HEK293 (cell line): ENCODE results near the gene MLLT10.

Experiments used
- CTCF ChIA-PET: fragments of 350-600 bp; formaldehyde crosslinking; extraction: SDS; loops from one replicate; lab custom pipeline; 2021; ENCODE audit warnings: antibody characterized with exemption; lab: Yijun Ruan, JAX
- POLR2A ChIA-PET: fragments of 300-600 bp; formaldehyde crosslinking; extraction: SDS; loops from one replicate; lab custom pipeline; 2020; ENCODE audit warnings: antibody characterized with exemption, inconsistent platforms; lab: Yijun Ruan, JAX
- H3K27ac ChIP-seq: fragments of 200-500 bp; sonication (Bioruptor generic); 2 replicates; pipeline ENCODE4 v1.5.1; 2014; ENCODE audit warnings: low read depth, low read length, control low read depth, inconsistent platforms; ENCODE audit errors: extremely low read depth
- H3K36me3 ChIP-seq, 2 experiments: fragments of 200-500 bp in 1 of 2; sonication (Bioruptor generic) in 1 of 2; 1 replicate in 1 of 2; 2 replicates in 1 of 2; pipeline ENCODE4 v1.5.1; 2014 to 2017; ENCODE audit warnings: inconsistent platforms in 2 of 2, low read length in 2 of 2; ENCODE audit not compliant: control insufficient read depth in 2 of 2, insufficient read depth in 1 of 2
- H3K4me1 ChIP-seq: fragments of 200-500 bp; sonication (Bioruptor generic); 2 replicates; pipeline ENCODE4 v1.5.1; 2014; ENCODE audit warnings: mild to moderate bottlenecking, low read length, inconsistent platforms; ENCODE audit not compliant: control insufficient read depth, insufficient read depth
- H3K4me3 ChIP-seq: 2 replicates; pipeline ENCODE4 v1.5.1; 2011; ENCODE audit warnings: low read depth, mild to moderate bottlenecking, control low read depth, low read length, moderate library complexity
- H3K9me3 ChIP-seq: fragments of 200-500 bp; sonication (Bioruptor generic); 2 replicates; pipeline ENCODE4 v1.5.1; 2014; ENCODE audit warnings: low read depth, low read length, inconsistent platforms; ENCODE audit not compliant: control insufficient read depth, insufficient read depth
- ATF2 ChIP-seq: fragments of 450-650 bp; formaldehyde crosslinking; IDR thresholded peaks from 2 replicates; pipeline ENCODE4 v1.5.1; 2016; ENCODE audit warnings: missing biosample characterization, missing genetic modification characterization, low read depth
- IKZF3 ChIP-seq: fragments of 450-650 bp; IDR thresholded peaks from 2 replicates; pipeline ENCODE4 v1.5.0; 2018; ENCODE audit warnings: missing biosample characterization, mild to moderate bottlenecking, missing genetic modification characterization, moderate library complexity
- PRDM1 ChIP-seq: fragments of 450-650 bp; formaldehyde crosslinking; IDR thresholded peaks from 2 replicates; pipeline ENCODE4; 2016; ENCODE audit warnings: missing biosample characterization, missing genetic modification characterization
- WT1 ChIP-seq: fragments of 450-650 bp; formaldehyde crosslinking; IDR thresholded peaks from 2 replicates; pipeline ENCODE4 v1.5.1; 2016; ENCODE audit warnings: missing biosample characterization, missing genetic modification characterization
- YY1 ChIP-seq: fragments of 450-650 bp; formaldehyde crosslinking; IDR thresholded peaks from 2 replicates; pipeline ENCODE4 v1.5.1; 2018; ENCODE audit warnings: missing biosample characterization, missing genetic modification characterization
- ZBTB8A ChIP-seq: fragments of 450-650 bp; formaldehyde crosslinking; IDR thresholded peaks from 2 replicates; pipeline ENCODE4 v1.5.1; 2016; ENCODE audit warnings: missing biosample characterization, missing genetic modification characterization
- ZNF140 ChIP-seq: fragments of 450-650 bp; formaldehyde crosslinking; IDR thresholded peaks from 2 replicates; pipeline ENCODE4 v1.5.1; 2016; ENCODE audit warnings: missing biosample characterization, missing genetic modification characterization
- ZNF184 ChIP-seq: fragments of 450-650 bp; IDR thresholded peaks from 2 replicates; pipeline ENCODE4 v1.5.1; 2018; ENCODE audit warnings: missing biosample characterization, mild to moderate bottlenecking, missing genetic modification characterization
- ZNF221 ChIP-seq: fragments of 450-650 bp; formaldehyde crosslinking; IDR thresholded peaks from 2 replicates; pipeline ENCODE4 v1.5.1; 2017; ENCODE audit warnings: missing biosample characterization, missing genetic modification characterization, borderline replicate concordance
- ZNF266 ChIP-seq: fragments of 450-650 bp; formaldehyde crosslinking; IDR thresholded peaks from 2 replicates; pipeline ENCODE4 v1.5.1; 2016; ENCODE audit warnings: missing biosample characterization, missing genetic modification characterization, low read depth
- ZNF510 ChIP-seq: fragments of 450-650 bp; formaldehyde crosslinking; IDR thresholded peaks from 2 replicates; pipeline ENCODE4 v1.5.1; 2018; ENCODE audit warnings: mild to moderate bottlenecking, missing genetic modification characterization, missing biosample characterization; ENCODE audit not compliant: insufficient replicate concordance
- ZNF529 ChIP-seq: fragments of 450-650 bp; formaldehyde crosslinking; IDR thresholded peaks from 2 replicates; pipeline ENCODE4 v1.5.1; 2017; ENCODE audit warnings: missing genetic modification characterization, missing biosample characterization; ENCODE audit not compliant: insufficient replicate concordance
- ZNF626 ChIP-seq: fragments of 450-650 bp; sonication (Bioruptor Pico); formaldehyde crosslinking; IDR thresholded peaks from 2 replicates; pipeline ENCODE4 v1.5.1; 2018; ENCODE audit warnings: missing biosample characterization, missing genetic modification characterization, inconsistent platforms
- ZNF658 ChIP-seq: fragments of 450-650 bp; formaldehyde crosslinking; IDR thresholded peaks from 2 replicates; pipeline ENCODE4; 2016; ENCODE audit warnings: missing biosample characterization, missing genetic modification characterization
- ZNF660 ChIP-seq: fragments of 450-650 bp; IDR thresholded peaks from 2 replicates; pipeline ENCODE4 v1.5.1; 2018; ENCODE audit warnings: missing biosample characterization, mild to moderate bottlenecking, missing genetic modification characterization
- ZNF843 ChIP-seq: fragments of 450-650 bp; formaldehyde crosslinking; IDR thresholded peaks from 2 replicates; pipeline ENCODE4 v1.5.1; 2016; ENCODE audit warnings: missing biosample characterization, missing genetic modification characterization
- TF ChIP-seq, protein P1 (sequence below): fragments of 450-650 bp; formaldehyde crosslinking; IDR thresholded peaks from 2 replicates; pipeline ENCODE4 v1.5.1; 2017; ENCODE audit warnings: missing biosample characterization, mild to moderate bottlenecking, missing genetic modification characterization, moderate library complexity
- TF ChIP-seq, protein P2 (sequence below): fragments of 450-650 bp; formaldehyde crosslinking; IDR thresholded peaks from 2 replicates; pipeline ENCODE4 v1.5.1; 2016; ENCODE audit warnings: missing biosample characterization, missing genetic modification characterization, low read depth
- TF ChIP-seq, protein P3 (sequence below): sonication (generic); formaldehyde crosslinking; IDR thresholded peaks from 2 replicates; pipeline ENCODE4 v1.8.1; 2022; ENCODE audit warnings: mild to moderate bottlenecking, moderate library complexity, missing genetic modification reagents

The MLLT10 gene

GRCh38 chr10:21511946-21512572 is 22.0 kb upstream of the MLLT10 start:
- ChIA-PET POLR2A (no interaction called here), CTCF (interaction anchor here (0.6 kb wide), 1 partner anchor 1554 kb away, joined by 3 read pairs; no protein-coding TSS in a partner anchor)
- peaks cover 27% of the 10 kb centered on the region for H3K4me1 ChIP-seq
- no peaks in the 10 kb centered on the region for H3K36me3 ChIP-seq
- no peak overlapping the region for H3K27ac ChIP-seq
- H3K4me3 ChIP-seq, result no peak overlapping the region
- H3K9me3 ChIP-seq, result no peaks in the 10 kb centered on the region
- no peak for TF ChIP-seq ZNF221 (tag by site-specific recombination)
- TF ChIP-seq, protein P1, sequence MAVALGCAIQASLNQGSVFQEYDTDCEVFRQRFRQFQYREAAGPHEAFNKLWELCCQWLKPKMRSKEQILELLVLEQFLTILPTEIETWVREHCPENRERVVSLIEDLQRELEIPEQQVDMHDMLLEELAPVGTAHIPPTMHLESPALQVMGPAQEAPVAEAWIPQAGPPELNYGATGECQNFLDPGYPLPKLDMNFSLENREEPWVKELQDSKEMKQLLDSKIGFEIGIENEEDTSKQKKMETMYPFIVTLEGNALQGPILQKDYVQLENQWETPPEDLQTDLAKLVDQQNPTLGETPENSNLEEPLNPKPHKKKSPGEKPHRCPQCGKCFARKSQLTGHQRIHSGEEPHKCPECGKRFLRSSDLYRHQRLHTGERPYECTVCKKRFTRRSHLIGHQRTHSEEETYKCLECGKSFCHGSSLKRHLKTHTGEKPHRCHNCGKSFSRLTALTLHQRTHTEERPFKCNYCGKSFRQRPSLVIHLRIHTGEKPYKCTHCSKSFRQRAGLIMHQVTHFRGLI (tag by site-specific recombination), result peak; percentile 37; the same call in 1 of the 2 replicates
- TF ChIP-seq ATF2 (tag by site-specific recombination), result no peak
- peak; percentile 49; the same call in 1 of the 2 replicates for TF ChIP-seq ZNF660 (tag by site-specific recombination)
- no peak for TF ChIP-seq IKZF3 (tag by site-specific recombination)
- TF ChIP-seq, protein P2, sequence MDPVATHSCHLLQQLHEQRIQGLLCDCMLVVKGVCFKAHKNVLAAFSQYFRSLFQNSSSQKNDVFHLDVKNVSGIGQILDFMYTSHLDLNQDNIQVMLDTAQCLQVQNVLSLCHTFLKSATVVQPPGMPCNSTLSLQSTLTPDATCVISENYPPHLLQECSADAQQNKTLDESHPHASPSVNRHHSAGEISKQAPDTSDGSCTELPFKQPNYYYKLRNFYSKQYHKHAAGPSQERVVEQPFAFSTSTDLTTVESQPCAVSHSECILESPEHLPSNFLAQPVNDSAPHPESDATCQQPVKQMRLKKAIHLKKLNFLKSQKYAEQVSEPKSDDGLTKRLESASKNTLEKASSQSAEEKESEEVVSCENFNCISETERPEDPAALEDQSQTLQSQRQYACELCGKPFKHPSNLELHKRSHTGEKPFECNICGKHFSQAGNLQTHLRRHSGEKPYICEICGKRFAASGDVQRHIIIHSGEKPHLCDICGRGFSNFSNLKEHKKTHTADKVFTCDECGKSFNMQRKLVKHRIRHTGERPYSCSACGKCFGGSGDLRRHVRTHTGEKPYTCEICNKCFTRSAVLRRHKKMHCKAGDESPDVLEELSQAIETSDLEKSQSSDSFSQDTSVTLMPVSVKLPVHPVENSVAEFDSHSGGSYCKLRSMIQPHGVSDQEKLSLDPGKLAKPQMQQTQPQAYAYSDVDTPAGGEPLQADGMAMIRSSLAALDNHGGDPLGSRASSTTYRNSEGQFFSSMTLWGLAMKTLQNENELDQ (tag by site-specific recombination), result no peak
- no peak for TF ChIP-seq ZNF529 (tag by site-specific recombination)
- TF ChIP-seq, protein P3, sequence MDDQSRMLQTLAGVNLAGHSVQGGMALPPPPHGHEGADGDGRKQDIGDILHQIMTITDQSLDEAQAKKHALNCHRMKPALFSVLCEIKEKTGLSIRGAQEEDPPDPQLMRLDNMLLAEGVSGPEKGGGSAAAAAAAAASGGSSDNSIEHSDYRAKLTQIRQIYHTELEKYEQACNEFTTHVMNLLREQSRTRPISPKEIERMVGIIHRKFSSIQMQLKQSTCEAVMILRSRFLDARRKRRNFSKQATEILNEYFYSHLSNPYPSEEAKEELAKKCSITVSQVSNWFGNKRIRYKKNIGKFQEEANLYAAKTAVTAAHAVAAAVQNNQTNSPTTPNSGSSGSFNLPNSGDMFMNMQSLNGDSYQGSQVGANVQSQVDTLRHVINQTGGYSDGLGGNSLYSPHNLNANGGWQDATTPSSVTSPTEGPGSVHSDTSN (CRISPR knock-in tag), result no peak
- no peak for TF ChIP-seq WT1

DNA sequence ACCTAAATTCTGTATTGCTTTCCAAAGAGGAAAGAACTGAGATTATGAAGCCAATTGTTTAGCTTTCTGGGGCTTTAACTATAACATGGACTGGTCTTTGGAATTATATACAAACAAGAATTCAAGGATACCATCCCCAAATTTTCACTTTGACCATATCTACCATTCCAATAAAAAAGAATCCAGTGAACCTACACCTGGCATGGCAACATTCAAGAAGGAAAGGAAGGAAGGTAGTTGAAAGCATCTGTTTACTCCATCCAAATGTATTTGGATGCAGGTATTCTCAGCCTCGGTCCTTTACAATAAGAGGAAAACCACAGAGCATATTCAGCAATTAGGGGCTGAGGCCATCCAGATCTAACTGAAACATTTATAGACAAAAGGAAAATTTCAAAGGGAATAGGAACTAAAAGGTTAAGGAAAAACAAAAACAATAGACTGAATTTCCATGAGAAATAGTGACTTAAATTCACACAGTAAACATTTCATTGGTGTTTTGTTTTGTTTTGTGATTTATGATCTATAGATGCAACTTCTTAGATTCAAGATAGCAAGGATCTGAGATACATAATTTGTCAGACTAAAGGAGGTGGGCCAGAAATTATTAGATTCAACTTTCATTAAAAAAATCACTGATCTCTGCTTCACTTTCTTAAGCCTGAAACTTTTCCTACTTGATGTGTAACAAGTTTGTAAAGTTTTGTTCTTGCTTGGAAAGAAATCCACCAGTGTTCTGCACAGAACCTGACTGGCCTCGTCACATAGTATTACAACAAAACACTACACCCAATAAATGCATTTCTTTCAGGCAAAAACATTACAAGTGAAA is 21.2 kb upstream of the MLLT10 start:
- POLR2A ChIA-PET, result no interaction called here
- TF ChIP-seq ZNF843 (tag by site-specific recombination) (no peak), IKZF3 (tag by site-specific recombination) (0 out of 2 replicates have a peak, but pooled peaks have one; percentile 7), ZNF184 (no peak), ZNF266 (tag by site-specific recombination) (no peak), ZBTB8A (no peak), YY1 (no peak), ZNF140 (tag by site-specific recombination) (no peak), PRDM1 (tag by site-specific recombination) (peak; percentile 75), ZNF626 (tag by site-specific recombination) (no peak), ZNF510 (tag by site-specific recombination) (no peak), ZNF658 (tag by site-specific recombination) (no peak)
- CTCF ChIA-PET, result interaction anchor here (0.6 to 1.0 kb wide), 2 partner anchors 219 to 1553 kb away, joined by 3 read pairs; no protein-coding TSS in a partner anchor
- Histone ChIP-seq H3K9me3 (no peaks in the 10 kb centered on the region), H3K4me1 (peaks cover 27% of the 10 kb centered on the region), H3K4me3 (no peak overlapping the region), H3K36me3 (no peaks in the 10 kb centered on the region), H3K27ac (no peak overlapping the region)
